DND-41 (cell line): ENCODE data around the gene OMP.

Experiments used
- EZH2 ChIP-seq: IDR thresholded peaks from 3 replicates; pipeline ENCODE4 v1.6.1; 2012; ENCODE audit warnings: borderline replicate concordance, low read depth, mild to moderate bottlenecking, moderate library complexity, low read length, inconsistent platforms; ENCODE audit not compliant: severe bottlenecking
- TF ChIP-seq, protein P1 (sequence below): IDR thresholded peaks from 2 replicates; pipeline ENCODE4 v1.5.1; 2012; ENCODE audit warnings: borderline replicate concordance, low read length, moderate library complexity, mild to moderate bottlenecking; ENCODE audit not compliant: poor library complexity, severe bottlenecking; ENCODE audit errors: extremely low read depth

GRCh38 chr11:77151804-77152509 lies 49.3 kb downstream of the OMP start:
- TF ChIP-seq EZH2, result no peak
- TF ChIP-seq, protein P1, sequence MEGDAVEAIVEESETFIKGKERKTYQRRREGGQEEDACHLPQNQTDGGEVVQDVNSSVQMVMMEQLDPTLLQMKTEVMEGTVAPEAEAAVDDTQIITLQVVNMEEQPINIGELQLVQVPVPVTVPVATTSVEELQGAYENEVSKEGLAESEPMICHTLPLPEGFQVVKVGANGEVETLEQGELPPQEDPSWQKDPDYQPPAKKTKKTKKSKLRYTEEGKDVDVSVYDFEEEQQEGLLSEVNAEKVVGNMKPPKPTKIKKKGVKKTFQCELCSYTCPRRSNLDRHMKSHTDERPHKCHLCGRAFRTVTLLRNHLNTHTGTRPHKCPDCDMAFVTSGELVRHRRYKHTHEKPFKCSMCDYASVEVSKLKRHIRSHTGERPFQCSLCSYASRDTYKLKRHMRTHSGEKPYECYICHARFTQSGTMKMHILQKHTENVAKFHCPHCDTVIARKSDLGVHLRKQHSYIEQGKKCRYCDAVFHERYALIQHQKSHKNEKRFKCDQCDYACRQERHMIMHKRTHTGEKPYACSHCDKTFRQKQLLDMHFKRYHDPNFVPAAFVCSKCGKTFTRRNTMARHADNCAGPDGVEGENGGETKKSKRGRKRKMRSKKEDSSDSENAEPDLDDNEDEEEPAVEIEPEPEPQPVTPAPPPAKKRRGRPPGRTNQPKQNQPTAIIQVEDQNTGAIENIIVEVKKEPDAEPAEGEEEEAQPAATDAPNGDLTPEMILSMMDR, result peak; percentile 7
